ENCODE data around the gene KLHL24. TPM values are rescaled to one million over a fixed set of nuclear protein-coding genes. Genes with fewer than 3 reads are reported as not detected.
A peak's percentile ranks its signal among the peaks of the same experiment; 100 is the strongest.
"Not testable (repeated sequence)": the region's sequence is repeated elsewhere in the genome, so short reads cannot be mapped to it uniquely, and the experiment has no call there.

Gene KLHL24
- polyA plus RNA-seq, 3 donors, result 10.1 to 15.6 (median 10.8) TPM

- no peak overlapping the region for H3K27ac ChIP-seq (ENCODE audit: low read depth, low read length)
Observed at GRCh38 chr3:183629546-183630301, 5.7 kb upstream of the KLHL24 start.

GRCh38 chr3:183631715-183632114 is 3.7 kb upstream of the KLHL24 start:
- no peak overlapping the region for H3K27ac ChIP-seq (ENCODE audit: low read depth, low read length)

More at GRCh38 chr3:183629546-183630301, 5.7 kb upstream of the KLHL24 start:
- 94 to 99% (median 95%) methylated on average over 3 of the region's 3 CpGs for WGBS, 3 donors

- H3K27ac ChIP-seq (ENCODE audit: low read depth, low read length), result not testable (repeated sequence)
Observed at GRCh38 chr3:183632725-183633124, 2.7 kb upstream of the KLHL24 start.

GRCh38 chr3:183634707-183635106 is 716 bp upstream of the KLHL24 start:
- 72 to 76% (median 73%) methylated on average over 16 of the region's 16 CpGs for WGBS, 3 donors
- H3K27ac ChIP-seq (ENCODE audit: low read depth, low read length), result no peak overlapping the region

More at GRCh38 chr3:183632725-183633124, 2.7 kb upstream of the KLHL24 start:
- WGBS, 3 donors, result 90 to 95% (median 94%) methylated on average over 8 of the region's 8 CpGs

- no peak overlapping the region for H3K27ac ChIP-seq (ENCODE audit: low read depth, low read length)
- WGBS, 3 donors, result 2% methylated on average over 9 of the region's 9 CpGs
Observed at GRCh38 chr3:183635107-183635430, 354 bp upstream of the KLHL24 start.

GRCh38 chr3:183636221-183637105 is 1.0 kb downstream of the KLHL24 start:
- H3K27ac ChIP-seq (ENCODE audit: low read depth, low read length), result peak overlapping the region; percentile 62
- 0 to 1% (median 1%) methylated on average over 83 to 84 of the region's 84 CpGs for WGBS, 3 donors

GRCh38 chr3:183637106-183637486 is 1.7 kb downstream of the KLHL24 start:
- no peak overlapping the region for H3K27ac ChIP-seq (ENCODE audit: low read depth, low read length)
- 11 to 40% (median 38%) methylated on average over 6 of the region's 6 CpGs for WGBS, 3 donors

GRCh38 chr3:183637633-183638032 is 2.2 kb downstream of the KLHL24 start:
- not testable (repeated sequence) for H3K27ac ChIP-seq (ENCODE audit: low read depth, low read length)
- WGBS, 3 donors, result 81 to 88% (median 83%) methylated on average over 14 of the region's 14 CpGs

- no peak overlapping the region for H3K27ac ChIP-seq (ENCODE audit: low read depth, low read length)
- 46 to 60% (median 59%) methylated on average over 6 of the region's 6 CpGs for WGBS, 3 donors
Observed at GRCh38 chr3:183638101-183638852, 2.9 kb downstream of the KLHL24 start.

- not testable (repeated sequence) for H3K27ac ChIP-seq (ENCODE audit: low read depth, low read length)
- 85 to 97% (median 94%) methylated on average over 11 of the region's 11 CpGs for WGBS, 3 donors
Observed at GRCh38 chr3:183640635-183641034, 5.2 kb downstream of the KLHL24 start.

- 46 to 94% (median 74%) methylated on average over 2 of the region's 2 CpGs for WGBS, 3 donors
- no peak overlapping the region for H3K27ac ChIP-seq (ENCODE audit: low read depth, low read length)
Observed at GRCh38 chr3:183641882-183642281, 6.5 kb downstream of the KLHL24 start.

- no peak overlapping the region for H3K27ac ChIP-seq (ENCODE audit: low read depth, low read length)
- 83 to 89% (median 83%) methylated on average over 1 of the region's 1 CpG for whole genome bisulfite sequencing, 3 donors
Observed at GRCh38 chr3:183644244-183644643, 8.8 kb downstream of the KLHL24 start.

GRCh38 chr3:183645254-183645653 is 9.8 kb downstream of the KLHL24 start:
- 95 to 99% (median 96%) methylated on average over 2 of the region's 2 CpGs for WGBS, 3 donors

GRCh38 chr3:183650554-183650953 is 15.1 kb downstream of the KLHL24 start:
- H3K27ac ChIP-seq (ENCODE audit: low read depth, low read length), result no peak overlapping the region
- WGBS, 3 donors, result 96 to 99% (median 99%) methylated on average over 4 of the region's 4 CpGs

More at GRCh38 chr3:183645254-183645653, 9.8 kb downstream of the KLHL24 start:
- H3K27ac ChIP-seq (ENCODE audit: low read depth, low read length), result no peak overlapping the region

GRCh38 chr3:183653209-183654064 is 18.0 kb downstream of the KLHL24 start:
- WGBS, 3 donors, result 81 to 100% (median 95%) methylated on average over 6 of the region's 6 CpGs
- H3K27ac ChIP-seq (ENCODE audit: low read depth, low read length), result no peak overlapping the region

- WGBS, 3 donors, result 95 to 100% (median 98%) methylated on average over 1 of the region's 1 CpG
- H3K27ac ChIP-seq (ENCODE audit: low read depth, low read length), result no peak overlapping the region
Observed at GRCh38 chr3:183654727-183655126, 19.3 kb downstream of the KLHL24 start.

- WGBS, 3 donors, result 16 to 79% (median 27%) methylated on average over 3 of the region's 3 CpGs
- H3K27ac ChIP-seq (ENCODE audit: low read depth, low read length), result no peak overlapping the region
Observed at GRCh38 chr3:183662099-183662498, 26.7 kb downstream of the KLHL24 start.

- WGBS, 3 donors, result 82 to 96% (median 95%) methylated on average over 3 of the region's 3 CpGs
- no peak overlapping the region for H3K27ac ChIP-seq (ENCODE audit: low read depth, low read length)
Observed at GRCh38 chr3:183664913-183665381, 29.5 kb downstream of the KLHL24 start.

All from adipose tissue (tissue), 3 donors.